HTR-8/SVneo (cell line): ENCODE measurements around the gene LHFPL2.

ENCODE experiments used
- DNase-seq: peaks from one replicate; pipeline ENCODE4 v3.0.0; 2011; ENCODE audit warnings: low spot score, mixed read lengths; ENCODE audit not compliant: insufficient read length
- FAIRE-seq: peaks from 2 replicates; lab custom pipeline; 2011; peaks lifted over from hg19 to GRCh38; lab: Jason Lieb, UNC

The LHFPL2 gene

GRCh38 chr5:78577071-78577807, 71.3 kb downstream of the LHFPL2 start:
- FAIRE-seq (no peak), DNase-seq (no peak)

- DNase-seq (no peak), FAIRE-seq (no peak)
Observed at GRCh38 chr5:78576376-78576775, 72.2 kb downstream of the LHFPL2 start.

- peak; percentile 16 for FAIRE-seq
- no peak for DNase-seq
Observed at GRCh38 chr5:78574731-78575161, 73.8 kb downstream of the LHFPL2 start.

GRCh38 chr5:78574131-78574673, 74.4 kb downstream of the LHFPL2 start:
- DNase-seq (no peak), FAIRE-seq (no peak)

GRCh38 chr5:78573318-78573717, 75.3 kb downstream of the LHFPL2 start:
- DNase-seq (no peak), FAIRE-seq (no peak)

GRCh38 chr5:78570646-78571045, 77.9 kb downstream of the LHFPL2 start:
- DNase-seq, result no peak
- no peak for FAIRE-seq

GRCh38 chr5:78569441-78569840, 79.1 kb downstream of the LHFPL2 start:
- no peak for FAIRE-seq
- DNase-seq, result no peak

GRCh38 chr5:78568676-78569075, 79.9 kb downstream of the LHFPL2 start:
- FAIRE-seq (no peak), DNase-seq (no peak)

- DNase-seq (no peak), FAIRE-seq (no peak)
Observed at GRCh38 chr5:78568212-78568611, 80.4 kb downstream of the LHFPL2 start.

- DNase-seq (no peak), FAIRE-seq (no peak)
Observed at GRCh38 chr5:78567617-78568016, 81.0 kb downstream of the LHFPL2 start.

GRCh38 chr5:78566747-78567425, 81.7 kb downstream of the LHFPL2 start:
- FAIRE-seq, result no peak
- DNase-seq, result no peak

GRCh38 chr5:78565395-78565794, 83.2 kb downstream of the LHFPL2 start:
- no peak for DNase-seq
- no peak for FAIRE-seq

- FAIRE-seq (no peak), DNase-seq (no peak)
Observed at GRCh38 chr5:78563621-78564020, 85.0 kb downstream of the LHFPL2 start.

- DNase-seq (no peak), FAIRE-seq (no peak)
Observed at GRCh38 chr5:78562714-78563330, 85.8 kb downstream of the LHFPL2 start.

GRCh38 chr5:78562001-78562400, 86.6 kb downstream of the LHFPL2 start:
- DNase-seq, result no peak
- no peak for FAIRE-seq

GRCh38 chr5:78561261-78561660, 87.3 kb downstream of the LHFPL2 start:
- no peak for DNase-seq
- no peak for FAIRE-seq

GRCh38 chr5:78560000-78560855, 88.3 kb downstream of the LHFPL2 start:
- FAIRE-seq (peak; percentile 16), DNase-seq (no peak)

GRCh38 chr5:78557601-78558000, 91.0 kb downstream of the LHFPL2 start:
- no peak for FAIRE-seq

GRCh38 chr5:78555870-78556269, 92.7 kb downstream of the LHFPL2 start:
- no peak for FAIRE-seq
- DNase-seq, result no peak

More at GRCh38 chr5:78557601-78558000, 91.0 kb downstream of the LHFPL2 start:
- no peak for DNase-seq

- FAIRE-seq, result no peak
- no peak for DNase-seq
Observed at GRCh38 chr5:78554670-78555069, 93.9 kb downstream of the LHFPL2 start.
